Prostate gland (tissue), 2 donors: ENCODE results near the gene DUSP28.

Source experiments
- CTCF ChIP-seq, 4 experiments: fragments of 200-600 bp in 2 of 4; fragments of 450-650 bp in 2 of 4; sonication (generic) in 2 of 4; IDR thresholded peaks; 1 replicate in 3 of 4; 2 replicates in 1 of 4; pipeline ENCODE4 v1.5.1; 2016 to 2019; ENCODE audit warnings: antibody characterized with exemption in 4 of 4, mild to moderate bottlenecking in 2 of 4, moderate library complexity in 2 of 4
- POLR2A ChIP-seq: fragments of 450-650 bp; IDR thresholded peaks from one replicate; pipeline ENCODE4 v1.6.1; 2016; ENCODE audit warnings: antibody characterized with exemption, mild to moderate bottlenecking
- POLR2AphosphoS5 ChIP-seq: sonication (generic); formaldehyde crosslinking; IDR thresholded peaks from one replicate; pipeline ENCODE4 v1.6.1; 2017; ENCODE audit warnings: antibody characterized with exemption

- TF ChIP-seq POLR2A: no peak
- no peak for TF ChIP-seq POLR2AphosphoS5
- no peak for TF ChIP-seq CTCF (IDR thresholded peaks at IDR 0.05)
Measured at GRCh38 chr2:240512666-240513535, 47.3 kb upstream of the DUSP28 start.
